Peyer's patch (tissue), 4 donors: ENCODE measurements around the gene ARMC2.

Source experiments
- CTCF ChIP-seq, 6 experiments: fragments of 450-650 bp in 4 of 6; fragments of 200-600 bp in 2 of 6; sonication (generic) in 1 of 6; IDR thresholded peaks; one replicate each; pipeline ENCODE4 v1.5.1; 2017 to 2019; ENCODE audit warnings: antibody characterized with exemption in 6 of 6, mild to moderate bottlenecking in 3 of 6, moderate library complexity in 1 of 6
- POLR2A ChIP-seq, 2 donors: fragments of 450-650 bp; IDR thresholded peaks; one replicate each; pipeline ENCODE4 v1.5.1; 2017; ENCODE audit warnings: antibody characterized with exemption in 2 of 2, mild to moderate bottlenecking in 2 of 2, moderate library complexity in 2 of 2

GRCh38 chr6:108937170-108937569, 88.9 kb downstream of the ARMC2 start:
- TF ChIP-seq POLR2A (IDR thresholded peaks at IDR 0.05) (no peak), CTCF (IDR thresholded peaks at IDR 0.05) (no peak)
